ENCODE measurements around the gene STATH. TPM values are rescaled to one million over a fixed set of nuclear protein-coding genes. Genes with fewer than 3 reads are reported as not detected.

Gene STATH
- not detected in 2 replicates for total RNA-seq

GRCh38 chr4:69995526-69996016, at the start of gene STATH:
Gene STATH, plus strand, starts transcription at chr4:69995966. Its CDS starts 2,472 bp downstream, at chr4:69998438.
- no peak for TF ChIP-seq CTCF (conservative IDR thresholded peaks at IDR 0.05; ENCODE audit: low read depth, low read length)
- DNase-seq (ENCODE audit: low read depth): no peak
- no peak within 1 kb of the TSS for H3K4me3 ChIP-seq (ENCODE audit: low read depth, low read length)

GRCh38 chr4:69951602-69952001, 44.2 kb upstream of the STATH start:
- no peak for DNase-seq (ENCODE audit: low read depth)
- TF ChIP-seq CTCF (conservative IDR thresholded peaks at IDR 0.05; ENCODE audit: low read depth, low read length): no peak
- H3K4me3 ChIP-seq (ENCODE audit: low read depth, low read length): no peak overlapping the region

- H3K4me3 ChIP-seq (ENCODE audit: low read depth, low read length): no peak overlapping the region
- TF ChIP-seq CTCF (conservative IDR thresholded peaks at IDR 0.05; ENCODE audit: low read depth, low read length): no peak
- no peak for DNase-seq (ENCODE audit: low read depth)
These were observed 38.6 kb upstream of the STATH start for GRCh38 chr4:69957209-69957608.

- no peak for DNase-seq (ENCODE audit: low read depth)
- H3K4me3 ChIP-seq (ENCODE audit: low read depth, low read length): no peak within 1 kb of the TSS
- TF ChIP-seq CTCF (conservative IDR thresholded peaks at IDR 0.05; ENCODE audit: low read depth, low read length): no peak
These were observed 30.1 kb upstream of the STATH start, which contains the start of gene CSN2 for GRCh38 chr4:69965628-69966027. Gene CSN2, minus strand, starts transcription at chr4:69965728. Its CDS starts 4,733 bp downstream, at chr4:69960995.

GRCh38 chr4:69970071-69970470, 25.7 kb upstream of the STATH start:
- no peak for DNase-seq (ENCODE audit: low read depth)
- TF ChIP-seq CTCF (conservative IDR thresholded peaks at IDR 0.05; ENCODE audit: low read depth, low read length): no peak

GRCh38 chr4:69974631-69975030, 21.1 kb upstream of the STATH start:
- TF ChIP-seq CTCF (conservative IDR thresholded peaks at IDR 0.05; ENCODE audit: low read depth, low read length): no peak
- DNase-seq (ENCODE audit: low read depth): no peak
- no peak overlapping the region for H3K4me3 ChIP-seq (ENCODE audit: low read depth, low read length)

More at GRCh38 chr4:69970071-69970470, 25.7 kb upstream of the STATH start:
- H3K4me3 ChIP-seq (ENCODE audit: low read depth, low read length): no peak overlapping the region

- DNase-seq (ENCODE audit: low read depth): no peak
- TF ChIP-seq CTCF (conservative IDR thresholded peaks at IDR 0.05; ENCODE audit: low read depth, low read length): no peak
- H3K4me3 ChIP-seq (ENCODE audit: low read depth, low read length): no peak overlapping the region
These were observed 18.2 kb upstream of the STATH start for GRCh38 chr4:69977582-69977981.

All from epithelial cell of proximal tubule (primary cell).